NCI-H2107 treated with DMSO at 0.1 percent for 48 hours (cell line): ENCODE data around the gene BCL10.

ENCODE experiments used
- DNase-seq: peaks from one replicate; lab custom pipeline; 2025; ENCODE audit not compliant: unreplicated experiment; lab: John Stamatoyannopoulos, UW

BCL10 gene

GRCh38 chr1:85300140-85300539 is 23.7 kb upstream of the BCL10 start:
- no peak for DNase-seq

GRCh38 chr1:85297855-85298629 is 21.6 kb upstream of the BCL10 start:
- peak; percentile 94 for DNase-seq

- no peak for DNase-seq
Observed at GRCh38 chr1:85297538-85297854, 21.1 kb upstream of the BCL10 start.

DNA sequence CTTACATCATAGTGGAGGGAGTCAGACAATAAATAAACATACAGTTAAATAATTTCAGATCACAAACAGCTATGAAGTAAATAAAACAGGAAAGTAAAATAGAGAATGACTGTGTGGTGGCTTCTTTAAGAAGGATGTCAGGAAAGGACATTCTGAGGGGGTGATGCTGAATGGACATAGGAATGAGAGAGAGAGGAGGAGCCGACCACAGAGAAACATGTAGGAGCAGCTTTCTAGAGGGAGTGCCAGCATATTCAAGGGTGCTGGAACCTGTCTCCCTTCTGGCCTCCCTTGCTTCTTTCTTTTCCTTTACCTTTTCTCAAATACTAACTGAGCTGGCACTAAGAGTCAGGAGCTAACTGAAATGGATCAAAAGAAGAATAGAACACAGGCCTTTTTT is 20.5 kb upstream of the BCL10 start:
- DNase-seq, result no peak

DNA sequence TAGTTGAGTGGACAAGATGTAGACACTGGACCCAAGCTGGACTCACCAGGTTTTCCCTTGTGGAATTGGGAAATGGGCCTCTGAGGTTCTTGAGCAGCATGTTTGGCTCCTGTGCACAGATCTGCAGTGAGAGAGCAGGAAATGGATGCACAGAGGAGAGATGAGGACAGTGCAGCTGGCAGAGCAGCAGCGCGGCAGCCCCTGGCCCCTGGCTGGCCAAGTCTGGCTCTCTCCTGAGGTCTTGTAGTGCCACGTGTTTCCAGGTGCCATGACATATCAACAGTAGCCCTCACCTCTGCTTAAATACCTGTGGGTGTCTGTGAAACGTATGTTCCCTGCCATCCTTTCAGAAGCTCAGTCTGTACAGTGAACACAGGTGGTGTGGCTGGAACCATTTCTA is 19.2 kb upstream of the BCL10 start:
- no peak for DNase-seq

DNA sequence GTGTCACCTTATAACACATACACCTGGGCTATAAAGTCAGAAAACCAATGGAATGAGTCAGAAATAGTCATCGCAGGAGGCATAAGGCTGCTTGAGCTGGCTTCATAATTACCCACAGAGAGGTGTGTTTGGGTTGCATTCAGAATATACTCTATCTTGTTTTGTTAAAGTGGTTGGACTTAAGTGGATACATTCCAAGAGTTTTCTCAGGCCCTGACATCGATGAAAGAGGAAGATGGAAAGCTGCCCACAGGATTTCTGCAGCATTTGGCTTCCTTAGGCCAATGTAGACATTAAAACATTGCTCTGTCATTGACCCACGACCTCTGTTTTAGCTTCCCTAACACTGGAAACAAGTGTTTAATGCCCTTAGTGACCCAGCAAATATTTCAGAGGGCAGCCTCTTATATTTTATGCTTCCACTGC is 18.6 kb upstream of the BCL10 start:
- DNase-seq, result no peak

- no peak for DNase-seq
Observed at GRCh38 chr1:85290826-85291225, 14.4 kb upstream of the BCL10 start.

DNA sequence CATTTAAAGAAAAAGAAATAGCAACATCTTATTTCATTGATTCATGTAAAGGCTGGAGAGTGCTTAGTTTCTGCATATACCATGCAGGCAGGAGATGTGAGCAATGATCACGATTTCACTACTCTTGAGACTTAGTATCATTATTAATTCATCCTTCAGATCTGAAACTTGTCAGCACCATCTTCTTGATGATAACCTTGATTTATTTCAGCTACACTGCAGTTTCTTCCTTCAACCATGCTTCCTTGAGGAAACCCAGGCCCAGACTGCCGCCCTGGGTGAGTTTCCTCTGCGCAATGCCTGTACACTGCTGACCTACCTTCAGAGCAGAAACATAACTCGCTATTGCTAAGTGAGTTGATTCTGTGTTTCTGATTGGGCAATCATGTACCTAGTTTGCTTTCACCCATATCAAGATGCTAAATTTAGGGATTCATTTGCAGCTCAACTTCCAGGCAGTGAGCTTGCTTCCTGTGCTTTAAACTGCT is 13.5 kb upstream of the BCL10 start:
- DNase-seq, result no peak

GRCh38 chr1:85289207-85289847 is 12.9 kb upstream of the BCL10 start:
- DNase-seq, result no peak

DNA sequence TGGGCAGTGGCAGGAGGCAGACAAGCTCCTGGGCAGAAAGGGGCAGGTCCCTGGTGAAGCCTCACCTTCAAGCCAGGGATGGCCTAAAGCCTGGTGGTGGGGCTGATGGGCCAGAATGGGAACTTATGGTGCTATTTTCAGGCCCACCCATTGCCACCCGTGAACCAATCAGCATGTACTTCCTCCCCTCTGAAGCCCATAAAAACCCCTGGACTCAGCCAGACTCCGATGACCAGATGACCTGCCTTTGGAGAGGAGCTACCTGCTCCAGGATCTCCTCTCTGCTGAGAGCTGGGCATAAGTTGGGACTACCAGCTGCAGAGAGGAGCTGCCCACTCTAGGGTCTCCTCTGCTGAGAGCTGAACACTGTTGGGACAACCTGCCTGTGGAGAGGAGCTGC is 7.8 kb upstream of the BCL10 start:
- DNase-seq, result no peak

DNA sequence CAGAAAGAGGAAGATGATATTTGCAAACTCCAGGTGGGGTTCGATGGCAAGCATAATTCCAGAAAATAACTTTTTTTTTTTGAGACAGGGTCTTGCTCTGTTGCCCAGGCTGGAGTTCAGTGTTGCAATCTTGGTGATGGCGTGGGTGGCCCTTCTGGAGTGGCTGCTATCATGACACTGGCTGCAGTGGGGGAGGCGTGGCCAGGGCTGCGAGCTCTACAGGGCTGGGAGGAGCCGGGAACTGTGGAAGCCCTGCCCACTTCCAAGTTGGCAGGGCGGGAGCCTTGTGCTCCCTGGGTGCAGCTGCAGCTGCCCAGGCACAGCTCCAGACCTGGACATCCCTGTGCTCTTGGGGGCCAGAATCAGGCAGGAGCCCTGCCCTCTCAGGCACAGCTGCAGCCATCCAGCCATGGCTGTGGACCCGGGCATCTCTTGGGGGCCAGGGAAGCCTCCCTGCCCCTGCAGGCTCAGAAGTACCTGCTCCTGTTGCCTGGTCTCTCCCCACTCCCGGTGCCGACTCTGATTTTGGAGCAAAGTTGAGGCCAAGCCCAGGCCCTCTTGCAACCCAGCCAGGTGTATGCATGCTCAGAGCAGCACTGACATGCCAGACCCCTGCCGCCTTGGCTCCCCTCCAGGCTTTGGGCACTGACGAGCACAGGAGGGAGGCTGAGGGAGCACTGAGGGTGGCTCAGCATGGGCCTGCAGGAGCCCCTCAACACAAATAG is 7.2 kb upstream of the BCL10 start:
- no peak for DNase-seq

DNA sequence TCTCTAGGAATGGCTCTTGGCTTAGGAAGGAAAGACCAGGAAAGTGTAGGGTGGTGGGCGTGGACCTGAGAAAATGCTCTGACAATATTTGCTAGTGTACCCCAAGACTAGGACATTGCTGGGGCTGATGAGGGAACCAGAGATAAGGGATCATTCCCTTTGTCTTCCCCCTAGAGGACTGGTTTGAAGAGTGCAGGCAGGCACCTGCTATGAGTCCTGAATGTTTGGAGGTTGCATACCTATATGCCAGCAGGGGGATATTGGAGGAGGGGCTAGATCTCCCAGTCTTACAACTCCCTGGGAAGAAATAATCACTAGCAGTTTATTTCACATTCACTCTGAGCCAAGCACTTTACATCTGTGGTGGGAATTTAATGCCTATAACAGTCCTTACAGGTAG is 6.0 kb upstream of the BCL10 start:
- no peak for DNase-seq

DNA sequence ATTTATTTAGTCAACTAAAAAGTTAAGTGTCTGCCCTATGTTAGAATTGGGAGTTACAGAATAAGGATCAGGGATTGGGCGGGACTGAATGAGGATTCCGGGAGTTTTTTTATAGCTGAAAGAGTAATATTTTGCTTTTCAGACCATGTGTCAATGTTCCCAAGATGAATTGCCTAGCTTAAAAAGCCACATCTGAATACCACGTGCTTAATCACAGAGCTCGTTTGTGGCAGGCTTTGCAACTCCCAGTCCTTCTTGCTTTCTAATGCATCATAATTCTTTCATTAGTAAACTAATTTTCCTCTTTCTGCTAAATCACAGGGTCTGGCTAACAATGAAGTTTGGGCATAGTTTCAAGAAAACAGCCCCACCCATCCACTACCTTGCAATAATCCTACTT is 4.2 kb upstream of the BCL10 start:
- no peak for DNase-seq

DNA sequence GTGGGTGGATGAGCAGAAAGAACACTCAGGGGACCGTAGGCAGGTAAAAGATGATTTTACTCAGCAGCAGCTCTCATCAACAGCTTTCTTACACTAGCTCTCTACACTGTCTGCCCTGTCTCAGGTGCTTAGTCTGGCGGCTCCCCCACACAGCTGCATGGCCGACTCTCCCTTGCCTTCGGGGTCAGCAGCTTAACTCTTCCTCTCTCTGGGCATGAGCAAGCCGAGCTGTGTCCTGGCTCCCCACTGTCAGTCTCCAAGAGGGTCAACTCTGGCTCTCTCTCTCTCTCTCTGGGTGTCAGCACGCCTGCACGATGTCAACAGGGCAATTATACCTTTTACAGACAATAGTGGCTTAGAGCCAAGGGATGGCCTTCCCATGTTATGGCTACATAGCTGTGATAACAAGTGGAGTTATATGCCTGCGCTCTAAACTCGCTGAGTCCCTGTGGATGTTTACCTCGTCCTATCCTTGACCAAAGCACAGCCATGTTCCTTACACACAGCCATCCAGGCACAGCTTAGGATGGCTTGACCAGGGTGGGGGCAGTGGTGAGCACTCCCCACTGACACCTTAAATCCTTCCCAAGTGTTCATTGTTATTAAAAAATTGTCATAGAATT is 3.1 kb upstream of the BCL10 start:
- no peak for DNase-seq

GRCh38 chr1:85278853-85279314 is 2.5 kb upstream of the BCL10 start:
- DNase-seq, result no peak

DNA sequence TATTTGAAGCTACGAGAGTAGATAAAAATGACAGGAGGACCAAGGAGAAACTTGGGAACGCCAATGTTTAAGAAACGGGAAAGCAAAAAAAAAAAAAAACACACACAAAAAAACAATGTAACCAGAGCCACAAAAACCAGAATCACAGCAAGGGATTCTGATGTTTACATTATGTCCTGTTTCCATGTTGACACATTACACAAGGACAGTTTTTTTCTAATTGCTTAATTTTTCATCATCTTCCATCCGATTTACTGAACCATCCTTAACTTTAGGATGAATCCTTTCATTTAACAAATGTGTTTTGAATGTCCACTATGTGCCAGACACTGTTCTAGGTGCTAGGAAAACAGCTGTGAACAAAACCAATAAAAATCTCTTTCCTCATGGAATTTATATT is 1.4 kb upstream of the BCL10 start:
- no peak for DNase-seq

GRCh38 chr1:85276978-85277639 is 677 bp upstream of the BCL10 start:
- no peak for DNase-seq

- no peak for DNase-seq
Observed at GRCh38 chr1:85275701-85276214, 674 bp downstream of the BCL10 start.

DNA sequence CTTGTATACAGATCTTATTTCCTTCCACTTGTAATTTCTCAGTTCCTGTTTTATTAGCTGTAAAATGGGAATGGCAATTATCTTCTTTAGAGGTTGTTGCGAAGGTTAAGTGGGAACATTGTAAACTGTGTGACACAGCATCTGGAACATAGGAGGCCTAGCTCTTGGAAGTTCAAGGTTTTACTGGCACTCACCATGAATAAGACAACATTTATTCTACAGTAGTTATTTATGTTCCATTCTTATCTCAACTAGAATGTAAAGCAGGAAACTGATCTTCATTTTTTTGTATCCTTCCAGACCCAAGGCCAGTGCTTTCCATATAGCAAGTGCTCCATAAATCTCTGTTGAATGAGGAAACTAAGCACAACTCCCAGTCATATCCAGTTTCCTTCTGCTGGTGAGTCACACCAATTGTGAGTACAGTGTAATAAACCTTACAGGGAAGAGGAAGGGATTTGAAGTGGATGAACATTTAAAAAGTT is 1.4 kb downstream of the BCL10 start:
- DNase-seq, result peak; percentile 31

GRCh38 chr1:85273397-85273796 is 3.0 kb downstream of the BCL10 start:
- no peak for DNase-seq
